ENCODE data around the gene MS4A12.
"Not testable (repeated sequence)": the region's sequence is repeated elsewhere in the genome, so short reads cannot be mapped to it uniquely, and the experiment has no call there.

The MS4A12 gene

GRCh38 chr11:60492488-60493009 is at the start of gene MS4A12:
TSS of gene MS4A12 (plus strand) at chr11:60492778. CDS start at chr11:60497319, 4,541 bp downstream.
- DNase-seq: no peak
- Mint-ChIP-seq H3K4me3 (no peak within 1 kb of the TSS), H3K9me3 (no peaks in the 10 kb centered on the region), H3K27me3 (peaks cover 8% of the 10 kb centered on the region), H3K27ac (no peak within 1 kb of the TSS), H3K4me1 (no peaks in the 10 kb centered on the region)
- ATAC-seq: no peak

GRCh38 chr11:60447070-60447469 is 45.5 kb upstream of the MS4A12 start:
- H3K27ac Mint-ChIP-seq: peak overlapping the region in 1 of 2 donors; percentile 93
- H3K4me1 Mint-ChIP-seq: peaks cover 22% of the 10 kb centered on the region

GRCh38 chr11:60447846-60448245 is 44.7 kb upstream of the MS4A12 start:
- Mint-ChIP-seq H3K27ac (no peak overlapping the region), H3K27me3 (no peaks in the 10 kb centered on the region), H3K4me1 (peaks cover 22% of the 10 kb centered on the region), H3K9me3 (no peaks in the 10 kb centered on the region), H3K4me3 (no peak overlapping the region)
- ATAC-seq (no peak), DNase-seq (no peak)

More at GRCh38 chr11:60447070-60447469, 45.5 kb upstream of the MS4A12 start:
- H3K27me3 Mint-ChIP-seq: no peaks in the 10 kb centered on the region
- H3K9me3 Mint-ChIP-seq: no peaks in the 10 kb centered on the region
- peak overlapping the region in 1 of 2 donors; percentile 71 for H3K4me3 Mint-ChIP-seq
- DNase-seq: no peak
- ATAC-seq: no peak

- not testable (repeated sequence) for H3K27ac Mint-ChIP-seq, H3K27me3 Mint-ChIP-seq, ATAC-seq, H3K4me3 Mint-ChIP-seq, H3K9me3 Mint-ChIP-seq, DNase-seq
- peaks cover 22% of the 10 kb centered on the region for H3K4me1 Mint-ChIP-seq
Observed at GRCh38 chr11:60451185-60451584, 41.4 kb upstream of the MS4A12 start.

GRCh38 chr11:60454212-60454611 is 38.4 kb upstream of the MS4A12 start:
- ATAC-seq (no peak), DNase-seq (no peak)
- peaks cover 13% of the 10 kb centered on the region for H3K27me3 Mint-ChIP-seq
- H3K27ac Mint-ChIP-seq: no peak overlapping the region
- no peaks in the 10 kb centered on the region for H3K9me3 Mint-ChIP-seq
- H3K4me1 Mint-ChIP-seq: peaks cover 15% of the 10 kb centered on the region
- no peak overlapping the region for H3K4me3 Mint-ChIP-seq

- Mint-ChIP-seq H3K4me1 (peaks cover 15% of the 10 kb centered on the region), H3K9me3 (no peaks in the 10 kb centered on the region), H3K4me3 (no peak within 1 kb of the TSS), H3K27me3 (peaks cover 13% of the 10 kb centered on the region), H3K27ac (no peak within 1 kb of the TSS)
- DNase-seq: no peak
- ATAC-seq: no peak
Observed at GRCh38 chr11:60455531-60456042, 37.0 kb upstream of the MS4A12 start, which contains the start of gene MS4A1. TSS of gene MS4A1 (plus strand) at chr11:60455847. CDS start at chr11:60462375, 6,528 bp downstream.

GRCh38 chr11:60457576-60457975 is 35.0 kb upstream of the MS4A12 start:
- no peak overlapping the region for H3K4me3 Mint-ChIP-seq
- DNase-seq (no peak), ATAC-seq (no peak)
- no peak overlapping the region for H3K27ac Mint-ChIP-seq
- peaks cover 14% of the 10 kb centered on the region for H3K27me3 Mint-ChIP-seq
- no peaks in the 10 kb centered on the region for H3K9me3 Mint-ChIP-seq
- H3K4me1 Mint-ChIP-seq: peaks cover 15% of the 10 kb centered on the region

GRCh38 chr11:60459345-60459744 is 33.2 kb upstream of the MS4A12 start:
- H3K27me3 Mint-ChIP-seq: peaks cover 20% of the 10 kb centered on the region
- DNase-seq (no peak), ATAC-seq (no peak)
- H3K4me3 Mint-ChIP-seq: no peak overlapping the region
- no peak overlapping the region for H3K27ac Mint-ChIP-seq
- H3K9me3 Mint-ChIP-seq: no peaks in the 10 kb centered on the region
- H3K4me1 Mint-ChIP-seq: peaks cover 15% of the 10 kb centered on the region

- no peaks in the 10 kb centered on the region for H3K4me1 Mint-ChIP-seq
- no peak for ATAC-seq
- H3K27ac Mint-ChIP-seq: no peak overlapping the region
- no peaks in the 10 kb centered on the region for H3K9me3 Mint-ChIP-seq
- H3K4me3 Mint-ChIP-seq: no peak overlapping the region
- H3K27me3 Mint-ChIP-seq: peaks cover 40% of the 10 kb centered on the region
- DNase-seq: no peak
Observed at GRCh38 chr11:60468829-60469228, 23.7 kb upstream of the MS4A12 start.

GRCh38 chr11:60469723-60470122 is 22.9 kb upstream of the MS4A12 start:
- Mint-ChIP-seq H3K4me1 (no peaks in the 10 kb centered on the region), H3K27ac (no peak overlapping the region), H3K27me3 (peaks cover 40% of the 10 kb centered on the region), H3K4me3 (no peak overlapping the region), H3K9me3 (no peaks in the 10 kb centered on the region)
- no peak for ATAC-seq
- no peak for DNase-seq

GRCh38 chr11:60477035-60477445 is 15.5 kb upstream of the MS4A12 start:
- Mint-ChIP-seq H3K9me3 (no peaks in the 10 kb centered on the region), H3K27ac (no peak overlapping the region), H3K4me1 (no peaks in the 10 kb centered on the region), H3K4me3 (no peak overlapping the region), H3K27me3 (peaks cover 24% of the 10 kb centered on the region)
- no peak for DNase-seq
- ATAC-seq: peak; percentile 42

GRCh38 chr11:60482361-60482760 is 10.2 kb upstream of the MS4A12 start:
- DNase-seq: no peak
- Mint-ChIP-seq H3K4me1 (no peaks in the 10 kb centered on the region), H3K27me3 (peaks cover 11% of the 10 kb centered on the region), H3K4me3 (no peak overlapping the region), H3K9me3 (no peaks in the 10 kb centered on the region), H3K27ac (no peak overlapping the region)
- ATAC-seq: no peak

- peak; percentile 76 for ATAC-seq
- DNase-seq: no peak
Observed at GRCh38 chr11:60485987-60486386, 6.6 kb upstream of the MS4A12 start.

GRCh38 chr11:60493454-60493853 is 876 bp downstream of the MS4A12 start:
- Mint-ChIP-seq H3K9me3 (no peaks in the 10 kb centered on the region), H3K27ac (no peak overlapping the region), H3K27me3 (peaks cover 16% of the 10 kb centered on the region), H3K4me1 (peaks cover under 1% of the 10 kb centered on the region), H3K4me3 (no peak overlapping the region)
- no peak for ATAC-seq
- DNase-seq: no peak

More at GRCh38 chr11:60485987-60486386, 6.6 kb upstream of the MS4A12 start:
- Mint-ChIP-seq H3K27me3 (no peaks in the 10 kb centered on the region), H3K4me3 (no peak overlapping the region), H3K4me1 (no peaks in the 10 kb centered on the region), H3K27ac (no peak overlapping the region), H3K9me3 (no peaks in the 10 kb centered on the region)

GRCh38 chr11:60498399-60498798 is 5.8 kb downstream of the MS4A12 start:
- no peaks in the 10 kb centered on the region for H3K9me3 Mint-ChIP-seq
- ATAC-seq (no peak), DNase-seq (no peak)
- H3K4me3 Mint-ChIP-seq: no peak overlapping the region
- peak overlapping the region in 1 of 2 donors; percentile 15 for H3K27ac Mint-ChIP-seq
- peaks cover 44% of the 10 kb centered on the region for H3K27me3 Mint-ChIP-seq
- peaks cover 7% of the 10 kb centered on the region for H3K4me1 Mint-ChIP-seq

- H3K4me3 Mint-ChIP-seq: no peak overlapping the region
- DNase-seq: no peak
- H3K27me3 Mint-ChIP-seq: peaks cover 44% of the 10 kb centered on the region
- no peaks in the 10 kb centered on the region for H3K9me3 Mint-ChIP-seq
- H3K4me1 Mint-ChIP-seq: peaks cover 7% of the 10 kb centered on the region
- ATAC-seq: no peak
- H3K27ac Mint-ChIP-seq: peak overlapping the region in 1 of 2 donors; percentile 15
Observed at GRCh38 chr11:60498853-60499252, 6.3 kb downstream of the MS4A12 start.

Data from stimulated activated naive CD8-positive, alpha-beta T cell treated with anti-CD3 and anti-CD28 coated beads, Interleukin-15, amount 100 ng/mL, for 72 hours (primary cell).